ENCODE data around the gene TMEM131L.

Gene TMEM131L

GRCh38 chr4:153668647-153669046 is 202.5 kb downstream of the TMEM131L start:
- DNase-seq, result no peak

DNA sequence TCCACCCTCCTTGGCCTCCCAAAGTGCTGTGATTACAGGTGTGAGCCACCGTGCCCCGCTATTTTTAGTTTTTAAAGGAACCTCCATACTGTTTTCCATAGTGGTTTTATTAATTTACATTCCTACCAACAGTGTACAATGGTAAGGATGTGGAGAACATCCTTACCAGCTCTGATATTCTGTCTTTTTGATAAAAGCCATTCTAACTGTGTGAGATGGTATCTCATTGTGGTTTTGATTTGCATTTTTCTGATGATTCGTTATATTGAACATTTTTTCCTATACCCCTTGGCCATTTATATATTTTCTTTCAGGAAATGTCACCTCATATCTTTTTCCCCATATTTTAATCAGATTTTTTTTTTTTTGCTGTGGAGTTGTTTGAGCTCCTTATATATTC is 203.7 kb downstream of the TMEM131L start:
- DNase-seq, result no peak

DNA sequence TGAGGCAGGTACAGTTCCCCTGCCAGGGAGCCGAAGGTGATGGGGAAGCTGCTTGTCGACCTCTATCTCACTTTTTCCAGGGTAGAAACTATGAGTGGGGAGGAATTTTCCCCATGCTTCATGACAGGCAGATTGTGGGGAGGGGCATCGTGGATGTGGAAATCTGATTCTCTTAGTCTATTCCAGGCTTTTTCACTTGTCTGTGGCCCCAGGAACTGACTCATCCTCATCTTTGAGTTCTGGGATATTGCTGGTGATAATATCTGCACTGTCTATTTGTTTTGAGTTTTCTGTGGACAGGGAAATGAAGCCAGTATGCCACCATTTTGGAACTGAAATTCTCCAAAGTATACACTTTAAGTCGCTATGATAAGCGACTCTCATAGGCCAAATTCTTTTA is 210.3 kb downstream of the TMEM131L start:
- no peak for DNase-seq

DNA sequence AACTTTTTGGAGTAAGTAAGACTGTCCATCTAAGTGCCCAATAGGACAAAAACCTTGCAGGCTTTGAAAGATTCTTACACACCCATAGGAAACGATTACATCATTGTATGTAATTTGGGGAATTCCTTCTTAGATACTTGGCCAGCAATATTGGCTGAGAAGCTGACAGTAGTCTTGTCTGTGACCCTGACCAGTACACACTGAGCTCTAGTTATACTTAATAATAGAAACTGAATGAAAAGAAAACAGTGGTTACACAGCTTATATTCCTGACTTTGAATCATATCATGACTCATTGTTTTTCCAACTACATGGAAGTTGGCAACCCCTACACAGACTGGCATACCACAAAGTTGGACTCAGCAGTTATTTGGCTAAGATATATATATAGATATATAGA is 210.8 kb downstream of the TMEM131L start:
- DNase-seq, result no peak

- DNase-seq, result no peak
Measured at GRCh38 chr4:153679486-153679885, 213.3 kb downstream of the TMEM131L start.

- DNase-seq, result no peak
Measured at GRCh38 chr4:153683763-153684181, 217.6 kb downstream of the TMEM131L start.

GRCh38 chr4:153684182-153684970 is 218.2 kb downstream of the TMEM131L start, which contains the start of gene TLR2:
TSS of gene TLR2 (plus strand) at chr4:153684280. CDS start at chr4:153702908, 18,628 bp downstream.
- DNase-seq, result no peak

DNA sequence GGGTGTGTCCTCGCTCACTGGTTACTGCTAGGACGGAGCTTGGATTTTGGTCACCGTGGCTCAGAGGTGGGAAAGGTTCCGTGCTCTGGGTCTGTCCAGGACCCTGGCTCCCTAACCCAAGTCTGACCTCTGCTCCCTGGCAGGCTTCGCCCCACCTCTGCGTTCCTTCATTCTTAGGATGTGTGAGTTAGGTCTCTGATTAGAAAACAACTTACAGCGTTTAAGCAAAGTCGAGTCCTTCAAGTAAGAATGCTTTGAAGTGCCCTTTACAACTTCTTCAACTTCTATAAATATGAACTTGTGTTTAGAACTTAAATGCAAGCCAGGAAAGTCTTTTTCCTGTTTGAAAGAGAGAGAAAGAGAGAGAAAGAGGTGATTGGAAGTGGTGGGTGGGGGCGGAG is 218.8 kb downstream of the TMEM131L start:
- no peak for DNase-seq
